Stimulated activated CD8-positive, alpha-beta memory T cell treated with anti-CD3 and anti-CD28 coated beads, Interleukin-7, amount 100 ng/mL, for 4 hours (primary cell): ENCODE results near the gene VGF.
"Not testable (repeated sequence)": the region's sequence is repeated elsewhere in the genome, so short reads cannot be mapped to it uniquely, and the experiment has no call there.

Experiments
- DNase-seq, 2 donors: peaks; one replicate each; pipeline ENCODE4 v3.0.0-alpha.2; 2020; ENCODE audit warnings: low read depth in 2 of 2

Gene VGF

GRCh38 chr7:101165075-101165957 lies at the start of gene VGF:
Gene VGF (minus strand): TSS chr7:101165569. CDS start chr7:101164843, 726 bp downstream.
- peak; percentile 77 to 85 for DNase-seq

- no peak for DNase-seq
Observed at GRCh38 chr7:101212014-101212413, 46.6 kb upstream of the VGF start.

- no peak for DNase-seq
Observed at GRCh38 chr7:101211501-101211900, 46.1 kb upstream of the VGF start.

- no peak for DNase-seq
Observed at GRCh38 chr7:101210143-101210542, 44.8 kb upstream of the VGF start.

- DNase-seq, result no peak
Observed at GRCh38 chr7:101208794-101209193, 43.4 kb upstream of the VGF start.

- DNase-seq, result no peak
Observed at GRCh38 chr7:101207459-101207858, 42.1 kb upstream of the VGF start.

- no peak for DNase-seq
Observed at GRCh38 chr7:101206665-101207042, 41.3 kb upstream of the VGF start.

- DNase-seq, result no peak
Observed at GRCh38 chr7:101205901-101206664, 40.7 kb upstream of the VGF start.

- not testable (repeated sequence) for DNase-seq
Observed at GRCh38 chr7:101203740-101204738, 38.7 kb upstream of the VGF start.

- no peak for DNase-seq
Observed at GRCh38 chr7:101202603-101202918, 37.2 kb upstream of the VGF start.

GRCh38 chr7:101201695-101202602 lies 36.6 kb upstream of the VGF start:
- DNase-seq, result no peak

GRCh38 chr7:101200862-101201599 lies 35.7 kb upstream of the VGF start, which contains the start of gene MOGAT3:
Gene MOGAT3 (minus strand): TSS chr7:101201036. CDS start chr7:101200854, 182 bp downstream.
- DNase-seq, result no peak

- no peak for DNase-seq
Observed at GRCh38 chr7:101200504-101200861, 35.1 kb upstream of the VGF start.

- not testable (repeated sequence) for DNase-seq
Observed at GRCh38 chr7:101199522-101199921, 34.2 kb upstream of the VGF start.

GRCh38 chr7:101198476-101198875 lies 33.1 kb upstream of the VGF start:
- no peak for DNase-seq

GRCh38 chr7:101197991-101198390 lies 32.6 kb upstream of the VGF start:
- no peak for DNase-seq

GRCh38 chr7:101195884-101196283 lies 30.5 kb upstream of the VGF start:
- no peak for DNase-seq

GRCh38 chr7:101189109-101189508 lies 23.7 kb upstream of the VGF start:
- no peak for DNase-seq

- DNase-seq, result no peak
Observed at GRCh38 chr7:101186844-101187428, 21.6 kb upstream of the VGF start.

- DNase-seq, result no peak
Observed at GRCh38 chr7:101186194-101186593, 20.8 kb upstream of the VGF start.
